Stimulated activated effector memory CD8-positive, alpha-beta T cell treated with anti-CD3 and anti-CD28 coated beads, Interleukin-12 subunit alpha, Interleukin-12 subunit beta, amount 100 ng/mL, for 72 hours (primary cell): ENCODE data around the gene RGMA.

Experiments
- ATAC-seq: fragments of 150-1000 bp; cut with Tn5 transposase; 2 replicates; pipeline ENCODE4 v1.10.0; 2021
- DNase-seq, 2 donors: peaks; one replicate each; pipeline ENCODE4 v3.0.0; 2021 to 2022; ENCODE audit warnings: low spot score in 2 of 2
- H3K27ac Mint-ChIP-seq: one replicate; pipeline ENCODE4 v1.8.0; 2022; ENCODE audit warnings: mild to moderate bottlenecking, mixed read lengths
- H3K36me3 Mint-ChIP-seq: one replicate; pipeline ENCODE4 v1.8.0; 2022; ENCODE audit warnings: mild to moderate bottlenecking, mixed read lengths
- H3K4me1 Mint-ChIP-seq: one replicate; pipeline ENCODE4 v1.8.0; 2022; ENCODE audit warnings: mixed read lengths
- H3K4me3 Mint-ChIP-seq: one replicate; pipeline ENCODE4 v1.8.0; 2022; ENCODE audit warnings: mild to moderate bottlenecking, mixed read lengths
- H3K9me3 Mint-ChIP-seq: one replicate; pipeline ENCODE4 v1.8.0; 2022; ENCODE audit warnings: mixed read lengths

The RGMA gene, protein sequence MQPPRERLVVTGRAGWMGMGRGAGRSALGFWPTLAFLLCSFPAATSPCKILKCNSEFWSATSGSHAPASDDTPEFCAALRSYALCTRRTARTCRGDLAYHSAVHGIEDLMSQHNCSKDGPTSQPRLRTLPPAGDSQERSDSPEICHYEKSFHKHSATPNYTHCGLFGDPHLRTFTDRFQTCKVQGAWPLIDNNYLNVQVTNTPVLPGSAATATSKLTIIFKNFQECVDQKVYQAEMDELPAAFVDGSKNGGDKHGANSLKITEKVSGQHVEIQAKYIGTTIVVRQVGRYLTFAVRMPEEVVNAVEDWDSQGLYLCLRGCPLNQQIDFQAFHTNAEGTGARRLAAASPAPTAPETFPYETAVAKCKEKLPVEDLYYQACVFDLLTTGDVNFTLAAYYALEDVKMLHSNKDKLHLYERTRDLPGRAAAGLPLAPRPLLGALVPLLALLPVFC

DNA sequence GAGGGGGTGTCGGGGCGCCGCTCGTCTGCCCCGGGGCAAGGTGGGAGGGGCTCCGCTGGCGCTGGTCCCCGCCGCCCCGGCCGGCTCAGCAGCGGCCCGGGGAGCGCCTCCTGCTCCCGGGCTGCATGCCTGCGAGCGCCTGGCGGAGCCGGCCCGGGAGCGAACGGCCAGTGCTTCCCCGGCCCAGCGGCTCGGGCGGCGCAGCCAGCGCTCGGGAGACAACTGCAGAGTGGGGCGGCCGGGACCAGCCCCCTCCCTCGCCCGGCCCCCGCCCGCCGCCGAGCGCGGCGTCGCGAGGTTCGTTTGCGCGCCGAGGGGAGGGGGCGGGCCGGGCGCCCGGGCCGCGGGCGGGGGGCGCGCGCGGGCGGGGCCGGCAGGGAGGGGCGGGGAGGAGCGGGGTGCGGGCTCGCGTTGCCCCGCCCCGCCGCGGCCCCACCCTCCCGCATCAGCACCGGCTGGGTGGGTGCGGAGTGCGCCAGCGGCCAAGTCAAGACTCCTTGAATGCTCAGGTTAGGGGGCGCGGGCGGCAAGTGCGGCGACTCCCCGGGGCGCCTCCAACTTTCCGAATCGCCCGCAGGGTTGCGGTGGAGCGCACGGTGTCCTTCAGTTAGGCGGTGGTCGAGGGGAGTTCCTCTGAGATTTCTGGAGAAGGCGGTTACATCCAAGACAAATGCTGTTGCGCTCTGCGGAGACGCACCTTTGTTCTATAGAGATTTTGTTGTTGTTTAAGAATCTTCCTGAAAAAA lies at the start of gene RGMA:
Gene RGMA (minus strand): TSS at position 231 of the 746 bp plus-strand sequence. CDS start 279 bp downstream, outside the sequence.
- DNase-seq (no peak), ATAC-seq (peak; percentile 36)
- no peak within 1 kb of the TSS for H3K27ac Mint-ChIP-seq
- peak within 1 kb of the TSS; percentile 76 for H3K4me3 Mint-ChIP-seq
- no peaks in the 10 kb centered on the region for H3K36me3 Mint-ChIP-seq
- peaks cover 14% of the 10 kb centered on the region for H3K4me1 Mint-ChIP-seq
- H3K9me3 Mint-ChIP-seq, result no peaks in the 10 kb centered on the region

DNA sequence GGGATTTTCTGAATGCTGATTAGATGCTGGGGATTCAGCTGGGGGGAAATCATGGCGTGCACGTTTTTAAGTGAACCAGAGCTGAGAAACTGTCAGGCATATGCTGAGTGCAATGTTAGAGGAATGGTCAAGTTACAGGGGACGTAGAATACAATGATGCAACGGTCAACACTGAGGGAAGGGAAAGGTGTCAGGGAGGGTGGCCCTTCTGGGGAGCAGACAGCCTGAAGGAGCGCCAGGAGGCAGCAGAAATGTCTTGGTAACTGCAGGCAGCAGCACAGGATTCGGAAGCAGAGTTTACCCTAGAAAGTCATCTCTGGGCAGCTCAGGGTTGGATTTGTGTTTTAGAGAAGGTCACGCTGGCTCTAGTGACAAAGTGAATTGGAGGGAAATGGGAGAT lies 47.6 kb upstream of the RGMA start:
- Mint-ChIP-seq H3K4me3 (no peak overlapping the region), H3K4me1 (peaks cover 29% of the 10 kb centered on the region), H3K9me3 (no peaks in the 10 kb centered on the region), H3K27ac (peak overlapping the region; percentile 27), H3K36me3 (no peaks in the 10 kb centered on the region)
- ATAC-seq (no peak), DNase-seq (no peak)

DNA sequence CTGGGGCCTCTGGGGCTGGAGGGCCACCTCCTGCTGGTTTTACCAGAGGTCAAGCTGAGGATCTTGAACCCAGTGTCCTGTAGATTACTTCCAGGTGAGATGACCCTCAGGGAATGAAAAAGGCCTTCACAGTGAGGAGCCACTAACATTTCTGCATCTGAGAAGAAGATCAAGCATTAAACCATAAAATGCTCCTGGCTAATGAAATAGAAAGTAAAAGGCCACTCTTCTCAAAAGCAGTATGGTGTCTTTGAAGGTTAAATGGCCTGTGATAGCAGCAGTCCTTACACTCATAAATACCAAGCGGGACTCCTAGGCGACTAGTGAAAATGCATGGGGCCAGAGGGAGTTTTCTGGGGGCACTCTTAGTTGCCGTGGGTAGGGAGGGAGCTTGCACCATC lies 47.0 kb upstream of the RGMA start:
- Mint-ChIP-seq H3K36me3 (no peaks in the 10 kb centered on the region), H3K9me3 (no peaks in the 10 kb centered on the region), H3K4me3 (no peak overlapping the region), H3K27ac (no peak overlapping the region), H3K4me1 (peaks cover 25% of the 10 kb centered on the region)
- ATAC-seq, result no peak
- no peak for DNase-seq

DNA sequence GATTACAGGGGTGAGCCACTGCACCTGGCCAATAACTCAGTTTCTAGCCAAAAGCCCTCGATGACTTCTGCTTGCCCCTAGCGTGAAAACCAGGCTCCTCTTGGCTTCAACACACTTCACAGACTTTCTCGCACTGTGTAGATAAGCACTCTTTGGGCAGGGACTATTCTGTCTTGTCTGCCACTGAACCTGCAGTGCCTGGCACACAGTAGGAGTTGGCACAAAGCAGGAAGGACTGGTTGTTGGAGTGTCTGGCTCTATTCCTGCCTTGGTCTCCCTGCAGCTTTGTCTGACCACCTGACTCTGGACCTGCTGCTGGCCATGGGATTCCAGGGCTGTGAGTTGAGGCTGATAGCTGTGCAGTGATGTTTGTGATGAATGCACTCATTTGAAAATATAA lies 46.4 kb upstream of the RGMA start:
- no peaks in the 10 kb centered on the region for H3K36me3 Mint-ChIP-seq
- H3K27ac Mint-ChIP-seq, result no peak overlapping the region
- no peaks in the 10 kb centered on the region for H3K9me3 Mint-ChIP-seq
- ATAC-seq, result no peak
- H3K4me3 Mint-ChIP-seq, result no peak overlapping the region
- peaks cover 22% of the 10 kb centered on the region for H3K4me1 Mint-ChIP-seq
- DNase-seq, result no peak

DNA sequence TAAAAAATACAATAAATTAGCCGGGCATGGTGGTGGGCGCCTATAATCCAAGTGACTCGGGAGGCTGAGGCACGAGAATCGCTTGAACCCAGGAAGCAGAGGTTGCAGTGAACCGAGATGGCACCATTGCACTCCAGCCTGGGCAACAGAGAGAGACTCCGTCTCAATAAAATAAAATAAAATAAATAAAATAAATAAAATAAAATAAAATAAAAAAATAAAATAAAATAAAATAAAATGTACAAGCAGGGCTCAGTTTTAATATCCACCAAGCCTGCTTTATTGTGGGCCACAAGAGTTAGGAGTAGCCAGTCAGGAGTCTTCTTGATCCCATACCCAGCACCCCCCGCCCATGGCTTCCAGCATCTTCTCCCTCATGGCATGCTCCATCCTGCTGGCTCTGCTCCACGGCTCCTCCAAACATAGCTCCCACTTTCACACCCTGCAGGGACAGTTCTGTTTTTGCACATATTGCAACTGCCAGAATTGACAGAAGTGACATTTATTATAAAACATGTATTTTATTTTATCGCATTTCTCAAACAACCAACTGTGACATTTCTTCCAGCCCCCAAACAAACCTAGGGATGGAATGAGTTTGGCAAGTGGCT lies 42.6 kb upstream of the RGMA start:
- no peaks in the 10 kb centered on the region for H3K4me1 Mint-ChIP-seq
- no peaks in the 10 kb centered on the region for H3K36me3 Mint-ChIP-seq
- H3K9me3 Mint-ChIP-seq, result no peaks in the 10 kb centered on the region
- H3K4me3 Mint-ChIP-seq, result no peak overlapping the region
- DNase-seq (no peak), ATAC-seq (no peak)
- no peak overlapping the region for H3K27ac Mint-ChIP-seq

DNA sequence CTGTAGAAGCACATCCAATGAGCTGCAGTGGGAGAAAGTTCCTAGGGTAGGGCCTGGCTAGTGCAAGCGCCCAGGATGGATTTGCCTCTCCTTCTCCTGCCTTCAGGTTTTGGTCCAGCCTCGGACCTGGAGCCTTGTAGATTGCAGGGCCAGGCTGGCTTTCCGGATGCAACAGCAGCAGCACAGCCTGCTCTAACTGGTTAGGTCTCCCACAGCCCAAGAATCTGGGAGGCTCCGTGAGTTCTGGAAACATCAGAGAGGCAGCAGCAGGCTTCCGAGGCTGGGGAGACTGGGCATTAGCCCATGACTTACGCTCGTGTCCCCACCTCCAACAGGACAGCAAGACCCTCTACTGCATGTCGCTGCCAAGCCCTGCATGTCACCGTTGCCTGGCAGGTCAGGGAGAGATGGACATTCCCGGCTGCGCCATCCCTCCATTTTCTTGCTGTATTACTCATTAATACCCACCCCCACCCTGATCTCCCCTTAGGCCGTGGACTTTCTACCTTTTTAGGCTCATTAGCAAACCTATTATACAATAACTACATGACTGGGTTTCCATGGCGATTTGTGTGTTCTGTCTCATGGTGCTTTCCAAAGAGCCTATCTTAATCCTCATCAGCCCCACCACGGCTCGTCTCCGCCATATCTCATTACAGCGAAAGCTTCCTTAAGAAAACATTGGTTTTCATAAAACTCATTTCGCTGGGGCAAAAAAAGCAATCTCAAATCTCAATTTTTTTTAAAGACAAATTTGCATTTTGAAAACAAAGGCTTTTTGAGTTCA lies 40.9 kb upstream of the RGMA start:
- Mint-ChIP-seq H3K4me3 (no peak overlapping the region), H3K4me1 (no peaks in the 10 kb centered on the region), H3K9me3 (no peaks in the 10 kb centered on the region), H3K36me3 (no peaks in the 10 kb centered on the region), H3K27ac (no peak overlapping the region)
- ATAC-seq (no peak), DNase-seq (no peak)

DNA sequence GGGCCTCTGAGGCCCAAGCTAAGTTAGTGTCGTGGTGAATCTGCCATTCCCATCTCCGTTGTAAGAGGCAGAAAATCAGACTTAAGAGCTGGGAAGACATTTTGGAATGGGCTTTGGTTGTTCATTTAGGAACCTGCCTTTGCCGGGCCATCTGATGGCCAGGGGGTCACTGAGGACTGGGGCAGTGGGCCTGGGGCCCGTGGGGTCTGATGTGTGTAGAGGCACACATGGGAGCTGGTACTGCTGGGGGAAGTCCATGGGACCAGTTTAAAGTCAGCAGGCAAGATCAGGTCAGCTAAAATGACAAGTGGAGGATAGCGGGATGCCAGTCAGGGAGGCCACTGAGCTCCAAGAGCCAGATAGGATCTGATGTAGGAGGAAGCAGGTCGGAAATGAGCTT lies 38.3 kb upstream of the RGMA start:
- DNase-seq (no peak), ATAC-seq (no peak)
- Mint-ChIP-seq H3K4me3 (no peak overlapping the region), H3K4me1 (no peaks in the 10 kb centered on the region), H3K27ac (no peak overlapping the region), H3K36me3 (no peaks in the 10 kb centered on the region), H3K9me3 (no peaks in the 10 kb centered on the region)

DNA sequence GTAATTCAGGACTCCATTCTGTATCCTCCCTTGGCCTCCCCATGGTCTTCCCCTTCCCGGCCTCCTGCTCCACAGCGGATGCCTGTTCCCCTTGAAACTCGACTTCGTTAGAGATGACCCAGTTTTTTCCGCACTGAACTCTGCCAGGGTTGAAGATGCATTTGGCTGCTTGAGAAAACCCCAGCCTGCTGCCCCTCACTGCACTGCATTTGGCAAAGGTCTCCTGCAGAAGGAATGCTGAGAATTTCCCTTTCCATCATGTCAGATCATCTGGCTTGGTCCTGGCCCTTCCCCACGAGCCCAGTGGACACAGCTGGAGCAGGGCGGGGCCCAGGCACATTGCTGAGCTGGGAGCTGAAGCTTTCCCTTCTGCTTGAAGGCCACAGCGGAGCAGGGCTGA lies 37.6 kb upstream of the RGMA start:
- Mint-ChIP-seq H3K4me3 (no peak overlapping the region), H3K4me1 (no peaks in the 10 kb centered on the region), H3K27ac (no peak overlapping the region), H3K9me3 (no peaks in the 10 kb centered on the region), H3K36me3 (no peaks in the 10 kb centered on the region)
- no peak for ATAC-seq
- no peak for DNase-seq

DNA sequence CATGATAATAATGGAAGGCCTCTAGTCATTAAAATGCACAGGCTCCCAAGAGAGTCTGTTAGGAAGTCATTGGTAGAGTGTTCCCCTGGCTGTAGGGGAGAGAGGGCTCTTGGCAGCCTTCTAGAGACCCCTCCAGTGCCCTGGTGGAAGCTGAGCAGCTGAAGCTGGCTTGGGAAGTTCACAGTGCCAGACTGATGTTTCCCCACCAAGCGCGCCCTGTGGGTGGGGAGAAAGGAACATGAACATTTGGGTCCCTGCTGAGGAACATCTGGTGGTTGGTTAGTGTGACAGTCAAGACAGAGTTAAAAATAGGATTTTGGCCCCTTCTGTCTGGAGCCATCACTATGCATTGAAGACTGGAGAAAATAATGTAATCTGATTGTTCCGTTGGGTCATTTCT lies 37.1 kb upstream of the RGMA start:
- H3K9me3 Mint-ChIP-seq, result no peaks in the 10 kb centered on the region
- DNase-seq (no peak), ATAC-seq (no peak)
- H3K4me3 Mint-ChIP-seq, result no peak overlapping the region
- peak overlapping the region; percentile 63 for H3K27ac Mint-ChIP-seq
- H3K36me3 Mint-ChIP-seq, result no peaks in the 10 kb centered on the region
- no peaks in the 10 kb centered on the region for H3K4me1 Mint-ChIP-seq

DNA sequence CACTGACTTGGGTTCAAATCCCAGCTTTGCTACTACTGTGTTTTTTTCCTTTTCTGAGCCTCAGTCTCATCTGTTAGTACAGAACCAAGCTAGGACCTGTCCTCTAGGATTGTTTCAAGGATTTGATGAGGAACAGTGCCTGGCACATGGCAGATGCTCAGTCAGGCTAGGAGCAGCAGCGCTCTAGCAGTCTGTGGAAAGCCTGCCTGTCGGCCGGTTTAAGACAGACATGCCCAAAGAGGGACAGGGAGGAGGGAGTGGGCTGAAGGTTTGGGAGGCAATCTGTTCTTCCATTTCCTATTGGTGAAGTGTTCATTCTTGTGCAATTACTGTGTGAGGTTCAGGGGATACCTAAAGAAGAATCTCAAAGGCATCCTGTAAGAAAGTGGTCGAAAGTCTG lies 35.1 kb upstream of the RGMA start:
- H3K36me3 Mint-ChIP-seq, result no peaks in the 10 kb centered on the region
- DNase-seq (no peak), ATAC-seq (no peak)
- no peak overlapping the region for H3K4me3 Mint-ChIP-seq
- H3K27ac Mint-ChIP-seq, result no peak overlapping the region
- H3K4me1 Mint-ChIP-seq, result peaks cover 4% of the 10 kb centered on the region
- no peaks in the 10 kb centered on the region for H3K9me3 Mint-ChIP-seq

DNA sequence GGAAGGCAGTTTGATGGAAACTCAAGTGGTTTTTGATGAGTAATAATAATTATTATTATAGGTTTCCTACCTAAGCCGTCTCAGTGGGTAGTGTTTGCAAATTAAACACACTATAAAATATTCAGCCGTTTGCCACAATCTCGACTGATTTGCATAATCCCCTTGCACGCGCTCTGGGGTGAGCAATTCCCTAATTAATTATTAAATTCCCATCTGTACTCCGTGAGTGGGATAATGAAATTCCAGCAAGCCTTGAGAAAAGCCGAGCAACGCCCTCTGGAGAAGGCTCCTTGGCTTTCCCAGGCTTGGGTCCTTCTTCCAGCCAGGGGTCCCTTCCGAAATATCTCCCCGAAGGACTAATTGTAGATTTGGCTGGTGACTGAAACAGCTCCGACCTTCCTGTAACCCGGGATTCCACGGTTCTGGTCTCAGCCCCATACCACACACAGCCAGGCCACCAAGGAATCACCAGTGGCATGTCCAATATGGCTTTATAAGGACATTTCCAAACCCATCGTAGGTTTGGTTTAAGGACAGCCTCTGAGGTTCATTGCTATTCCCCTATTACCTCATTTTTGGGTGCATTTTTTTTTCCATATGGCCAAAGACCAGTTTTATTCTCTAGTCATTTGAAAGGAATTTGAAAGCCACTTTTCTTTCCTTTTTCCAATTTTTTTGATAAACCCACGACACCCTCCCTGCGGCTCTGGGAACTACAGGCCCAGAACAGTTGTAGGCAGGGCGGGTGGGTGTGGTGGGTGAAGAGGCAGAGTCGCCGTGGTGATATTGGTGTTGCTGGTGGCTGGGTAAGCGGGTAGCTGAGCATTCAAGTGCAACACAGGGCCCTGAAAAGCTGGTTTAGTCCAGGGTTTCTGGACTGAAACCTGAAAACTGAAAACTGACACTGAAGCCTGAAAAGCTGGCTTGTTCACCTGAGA lies 33.2 kb upstream of the RGMA start:
- Mint-ChIP-seq H3K9me3 (no peaks in the 10 kb centered on the region), H3K4me3 (no peak overlapping the region), H3K36me3 (no peaks in the 10 kb centered on the region), H3K27ac (no peak overlapping the region), H3K4me1 (peaks cover 11% of the 10 kb centered on the region)
- no peak for DNase-seq
- no peak for ATAC-seq

DNA sequence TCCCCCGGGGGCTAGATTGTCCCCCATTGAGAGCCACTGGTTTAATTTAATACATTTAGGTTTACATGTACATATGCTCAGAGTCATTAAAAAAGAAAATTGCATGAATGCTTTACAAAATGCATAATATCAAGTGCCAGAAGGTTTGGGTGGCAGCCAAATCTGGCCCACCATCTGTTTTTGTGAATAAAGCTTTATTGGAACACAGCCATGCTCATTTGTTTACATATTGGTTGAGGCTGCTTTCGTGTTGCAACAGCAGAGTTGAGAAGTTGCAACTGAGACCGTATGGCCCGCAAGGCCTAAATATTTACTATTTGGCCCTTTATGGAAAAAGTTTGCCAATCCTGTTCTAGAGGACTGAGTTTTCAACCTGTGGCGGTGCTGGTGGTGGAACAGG lies 32.1 kb upstream of the RGMA start:
- H3K36me3 Mint-ChIP-seq, result no peaks in the 10 kb centered on the region
- peaks cover 11% of the 10 kb centered on the region for H3K4me1 Mint-ChIP-seq
- no peak overlapping the region for H3K4me3 Mint-ChIP-seq
- DNase-seq (no peak), ATAC-seq (no peak)
- no peaks in the 10 kb centered on the region for H3K9me3 Mint-ChIP-seq
- H3K27ac Mint-ChIP-seq, result no peak overlapping the region

DNA sequence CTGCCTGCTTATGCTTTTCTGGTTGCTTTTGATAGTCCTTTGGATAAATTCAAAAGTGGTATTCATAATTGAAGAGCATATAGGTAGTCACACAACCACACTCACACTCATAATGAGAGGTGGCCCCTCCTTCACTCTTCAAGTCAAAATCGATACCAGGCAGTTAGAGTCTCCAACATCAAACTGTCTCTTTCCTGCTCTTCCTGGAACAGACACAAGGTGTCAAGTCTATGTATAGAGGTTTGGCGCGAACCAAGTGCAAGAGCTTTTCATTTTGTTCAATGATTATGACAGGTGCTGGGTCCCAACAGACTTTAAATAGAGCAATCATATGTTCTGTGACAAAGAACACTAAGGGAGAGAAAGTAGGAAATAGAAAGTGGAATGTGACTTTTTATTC lies 29.9 kb upstream of the RGMA start:
- no peak overlapping the region for H3K27ac Mint-ChIP-seq

DNA sequence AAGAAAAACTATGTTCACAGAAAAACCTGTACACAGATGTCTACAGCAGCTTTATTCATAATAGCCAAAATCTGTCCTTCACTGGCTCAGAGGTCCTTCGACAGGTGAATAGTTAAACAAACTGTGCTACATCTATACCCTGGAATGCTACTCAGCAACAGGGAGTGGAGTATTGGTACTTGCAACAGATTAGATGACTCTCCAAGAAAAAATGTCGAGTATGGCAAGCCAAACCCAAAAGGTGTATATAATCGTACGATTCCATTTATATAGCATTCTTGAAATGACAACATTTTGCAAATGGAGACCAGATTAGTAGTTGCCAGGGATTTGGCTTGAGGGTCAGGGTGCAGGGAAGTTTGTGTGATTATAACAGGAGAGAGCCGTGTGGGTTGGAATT lies 22.4 kb upstream of the RGMA start:
- Mint-ChIP-seq H3K4me1 (peaks cover 5% of the 10 kb centered on the region), H3K27ac (no peak overlapping the region), H3K4me3 (no peak overlapping the region), H3K36me3 (no peaks in the 10 kb centered on the region), H3K9me3 (no peaks in the 10 kb centered on the region)
- ATAC-seq (no peak), DNase-seq (no peak)

More for the DNA sequence above, 29.9 kb upstream of the RGMA start:
- Mint-ChIP-seq H3K4me3 (no peak overlapping the region), H3K36me3 (no peaks in the 10 kb centered on the region), H3K9me3 (no peaks in the 10 kb centered on the region), H3K4me1 (peaks cover 11% of the 10 kb centered on the region)
- DNase-seq (no peak), ATAC-seq (peak; percentile 96)
